Activated CD4-positive, CD25-positive, alpha-beta regulatory T cell treated with anti-CD3 and anti-CD28 coated beads, Interleukin-2, amount 50 U/mL, for 16 hours (primary cell): Measurements from ENCODE around the gene STIMATE.
A peak's percentile ranks its signal among the peaks of the same experiment; 100 is the strongest.

ENCODE experiments used
- DNase-seq: peaks from one replicate; pipeline ENCODE4 v3.0.0-alpha.2; 2020; ENCODE audit warnings: low read depth, low spot score

Gene STIMATE

GRCh38 chr3:52897130-52898122, at the start of gene STIMATE:
Gene STIMATE (minus strand): TSS chr3:52897548. CDS start chr3:52897450, 98 bp downstream.
- peak; percentile 67 for DNase-seq

DNA sequence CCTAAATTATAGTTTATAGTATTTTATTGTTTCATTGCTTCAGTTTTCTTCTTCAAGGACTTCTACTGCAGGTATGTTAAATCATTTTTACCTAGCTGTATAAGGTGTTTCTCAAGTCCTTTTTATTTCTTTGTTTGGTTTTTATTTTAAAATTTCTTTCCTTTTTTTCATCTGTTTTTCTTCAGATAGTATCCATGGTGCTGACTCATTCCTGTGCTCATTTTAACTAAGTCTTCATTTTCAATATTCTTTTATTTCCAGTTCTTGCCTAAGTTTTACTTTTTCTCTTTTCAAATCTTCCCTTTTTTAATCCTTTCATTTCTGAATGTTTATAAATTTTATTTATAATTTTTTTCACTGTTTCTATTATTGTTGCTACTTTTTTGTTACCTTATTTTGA, 42.3 kb upstream of the STIMATE start:
- DNase-seq = no peak

DNA sequence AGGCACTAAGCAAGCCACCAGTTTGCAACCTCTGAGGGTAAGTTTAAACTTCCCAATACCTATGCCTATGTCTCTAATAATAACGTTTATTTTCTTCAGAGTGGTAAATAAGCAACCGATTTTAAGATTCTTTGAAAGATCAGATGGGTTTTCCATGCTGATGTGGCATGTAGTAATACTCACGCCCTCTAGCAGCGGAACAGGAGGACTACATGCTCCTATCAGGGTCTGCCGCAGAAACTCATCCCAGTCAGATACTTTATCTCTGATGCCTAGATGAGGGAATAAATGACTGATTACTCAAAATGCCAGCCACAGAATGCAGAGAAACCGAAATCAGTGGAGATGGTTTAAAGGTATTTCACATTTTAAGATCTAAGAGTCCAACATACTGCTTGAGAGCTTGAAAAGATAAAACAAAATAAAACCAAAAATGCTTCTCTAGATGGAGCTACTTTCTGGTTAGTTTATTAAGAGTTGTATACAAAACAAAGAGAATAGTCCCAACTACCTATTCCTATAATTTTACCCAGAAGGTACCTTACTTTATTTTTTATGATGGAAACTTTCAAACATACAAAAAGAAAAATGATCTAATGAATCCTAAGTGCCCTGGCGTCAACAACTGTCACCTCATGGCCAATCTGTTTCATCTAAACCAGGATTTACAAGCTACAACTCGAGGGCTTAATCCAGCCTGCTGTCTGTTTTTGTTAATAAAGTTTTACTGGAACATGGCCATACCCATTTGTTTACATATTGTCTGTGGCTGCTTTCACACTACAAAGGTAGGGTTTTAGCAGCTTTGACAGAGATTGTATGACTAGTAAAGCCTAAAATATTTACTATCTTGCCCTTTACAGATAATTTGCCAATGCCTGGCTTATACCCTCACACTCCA, 37.5 kb upstream of the STIMATE start:
- peak; percentile 12 for DNase-seq

- no peak for DNase-seq
These were observed 34.5 kb upstream of the STIMATE start for GRCh38 chr3:52931889-52932288.

- DNase-seq = no peak
These were observed 34.0 kb upstream of the STIMATE start for GRCh38 chr3:52931328-52931727.

DNA sequence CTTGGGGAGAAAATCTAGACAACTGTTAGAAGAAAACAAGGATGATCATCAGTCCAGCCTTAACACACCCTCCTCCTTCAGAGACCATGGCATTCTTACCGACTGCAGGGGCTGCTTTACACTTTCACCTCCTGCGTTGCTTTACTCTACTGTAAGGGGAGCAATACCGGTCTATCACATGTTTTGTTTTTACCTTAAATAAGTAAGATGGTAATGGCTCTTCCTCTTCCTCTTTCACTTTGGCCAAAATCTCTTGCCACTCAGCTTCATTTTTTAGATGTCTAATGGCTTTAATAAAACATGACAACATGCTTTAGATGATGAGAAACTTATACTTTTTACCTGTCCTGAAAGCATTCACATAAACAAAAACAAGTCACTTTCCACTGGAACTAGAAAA, 33.4 kb upstream of the STIMATE start:
- no peak for DNase-seq

DNA sequence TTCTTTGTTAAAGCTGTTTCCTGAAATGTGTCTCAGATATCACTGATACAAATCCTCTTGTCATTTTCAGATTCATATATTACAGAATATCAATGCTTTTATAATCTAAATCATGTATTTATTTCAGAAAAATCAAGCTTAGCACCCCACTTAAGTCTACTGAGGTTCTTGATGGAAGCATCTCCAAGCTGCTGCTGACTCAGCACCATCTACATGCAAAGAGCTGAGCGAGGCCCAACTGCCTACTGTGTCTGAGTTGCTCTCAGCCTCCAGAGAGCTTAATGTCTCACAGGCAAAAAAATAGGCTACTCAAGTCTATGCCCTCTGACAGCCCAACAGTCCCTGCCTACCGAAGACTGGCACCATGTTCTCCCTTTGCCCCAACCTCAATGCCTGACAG, 29.2 kb upstream of the STIMATE start:
- DNase-seq = no peak

DNA sequence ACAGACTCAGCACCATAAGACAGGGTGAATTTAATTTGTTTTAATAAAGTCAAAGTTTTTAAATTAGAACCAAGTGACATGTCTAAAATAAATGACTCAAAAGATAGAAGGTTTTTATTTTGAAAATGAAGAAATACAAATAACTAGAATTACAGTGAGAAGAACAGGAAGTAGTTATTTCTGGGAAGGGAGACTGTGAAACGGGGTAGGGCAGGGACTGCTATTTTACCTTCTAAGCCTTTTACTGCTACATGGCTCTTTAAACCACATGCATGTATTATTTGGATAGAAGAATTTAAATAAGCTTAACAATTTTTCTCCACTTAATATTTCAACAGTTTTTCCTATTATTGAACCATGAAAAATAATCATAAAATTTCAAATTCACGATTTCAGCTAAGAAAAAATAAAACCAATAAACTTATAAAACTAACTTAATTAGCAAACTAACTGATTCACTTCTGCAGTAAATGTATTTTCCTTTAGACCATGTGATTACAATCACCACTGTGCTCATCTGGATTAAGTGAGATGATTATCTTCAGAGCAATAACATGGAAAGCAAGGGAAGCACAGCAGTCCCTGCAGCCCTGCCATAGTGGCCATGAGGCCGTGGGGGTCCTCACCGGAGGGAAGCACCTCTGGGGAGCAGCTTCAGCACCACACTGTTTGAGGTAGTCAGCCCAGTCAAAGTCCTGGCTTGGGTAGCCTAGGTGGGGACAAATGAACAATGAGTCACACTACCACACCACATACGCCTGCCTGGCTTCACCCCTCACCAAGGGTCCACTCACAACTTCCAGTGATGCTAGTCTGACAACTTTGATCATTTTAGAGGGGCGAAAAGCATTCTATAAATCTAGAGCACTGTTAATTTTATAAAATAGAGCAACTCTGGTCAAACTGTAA, 28.3 kb upstream of the STIMATE start:
- DNase-seq = no peak

DNA sequence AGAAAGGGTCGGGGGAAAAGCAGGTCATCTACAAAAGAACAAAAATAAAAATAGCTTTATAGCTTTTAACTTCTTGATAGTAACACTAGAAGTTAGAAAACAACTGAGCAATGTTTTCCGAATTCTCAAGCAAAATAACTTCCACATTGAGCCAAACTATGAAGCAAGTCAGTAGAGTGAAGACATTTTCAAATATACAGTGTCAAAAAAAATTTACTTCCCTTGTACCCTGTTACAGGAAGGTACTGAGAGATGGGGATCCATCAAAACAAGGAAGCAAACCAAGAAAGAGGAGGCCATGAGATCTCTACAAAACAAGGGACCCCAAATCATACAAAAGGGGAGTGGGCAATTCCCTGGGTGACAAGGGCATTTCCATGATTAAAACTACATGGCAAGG, 26.6 kb upstream of the STIMATE start:
- no peak for DNase-seq

GRCh38 chr3:52920841-52921240, 23.5 kb upstream of the STIMATE start:
- no peak for DNase-seq

GRCh38 chr3:52917044-52917443, 19.7 kb upstream of the STIMATE start:
- DNase-seq = no peak

DNA sequence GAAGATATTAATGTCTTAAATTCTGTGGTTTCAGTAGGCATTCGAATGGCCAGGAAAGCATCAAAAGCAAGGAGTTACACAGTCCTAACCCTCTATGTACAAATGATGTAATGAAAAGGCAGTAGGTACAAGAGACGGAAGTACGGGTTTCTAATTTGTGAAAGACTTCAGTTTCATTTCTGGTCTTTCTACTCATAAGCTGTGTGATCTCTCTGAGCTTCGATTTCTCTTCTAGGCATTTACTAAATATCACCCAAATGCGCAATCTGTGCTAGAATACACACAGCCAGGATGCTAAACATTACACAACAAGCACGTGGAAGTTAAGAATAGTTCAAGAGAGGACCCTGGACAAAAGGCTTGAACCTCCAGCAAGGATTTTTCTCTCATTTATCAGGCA, 17.9 kb upstream of the STIMATE start:
- DNase-seq = no peak

DNA sequence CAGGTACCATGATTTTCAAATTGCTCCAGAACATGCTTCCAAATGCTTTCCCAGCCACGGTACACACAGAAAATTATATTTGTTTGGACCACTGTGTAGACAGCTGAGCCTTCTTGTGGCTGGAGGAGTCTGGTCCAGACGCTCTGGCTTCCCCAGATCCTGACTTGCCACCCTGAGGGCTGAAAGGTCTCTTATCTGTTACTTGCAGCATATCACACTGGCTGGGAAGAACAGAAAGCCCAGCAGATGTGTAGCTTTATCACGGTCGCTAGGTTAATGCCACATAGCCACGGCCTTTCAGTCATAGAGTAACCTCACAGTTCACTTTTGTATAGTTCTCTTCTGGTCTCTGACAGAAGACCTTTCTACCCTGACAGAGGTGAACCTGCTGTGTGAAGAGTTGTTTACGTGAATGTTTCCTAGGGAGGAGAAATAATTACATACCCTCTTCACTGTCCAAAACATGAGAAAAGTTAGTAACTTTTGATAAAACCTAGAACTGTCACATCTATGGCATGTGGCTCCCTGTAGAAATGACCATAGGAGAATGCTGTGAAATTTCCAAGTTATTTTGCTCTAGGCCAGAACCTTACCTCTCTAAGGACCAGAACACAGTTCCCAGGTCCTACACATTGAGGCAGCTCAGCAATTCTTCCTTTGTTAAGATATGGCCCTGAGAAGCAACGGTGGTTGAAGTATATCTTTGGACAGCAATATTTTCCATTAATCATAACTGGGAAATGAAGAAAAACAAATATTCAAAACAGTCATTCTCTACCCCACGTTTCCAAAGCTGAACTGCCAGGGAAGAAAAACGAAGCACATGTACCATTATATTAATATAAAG, 15.8 kb upstream of the STIMATE start:
- DNase-seq = no peak

GRCh38 chr3:52910823-52911222, 13.5 kb upstream of the STIMATE start:
- no peak for DNase-seq

GRCh38 chr3:52907497-52907896, 10.1 kb upstream of the STIMATE start:
- DNase-seq = no peak

- no peak for DNase-seq
These were observed 7.2 kb upstream of the STIMATE start for GRCh38 chr3:52904552-52904951.

DNA sequence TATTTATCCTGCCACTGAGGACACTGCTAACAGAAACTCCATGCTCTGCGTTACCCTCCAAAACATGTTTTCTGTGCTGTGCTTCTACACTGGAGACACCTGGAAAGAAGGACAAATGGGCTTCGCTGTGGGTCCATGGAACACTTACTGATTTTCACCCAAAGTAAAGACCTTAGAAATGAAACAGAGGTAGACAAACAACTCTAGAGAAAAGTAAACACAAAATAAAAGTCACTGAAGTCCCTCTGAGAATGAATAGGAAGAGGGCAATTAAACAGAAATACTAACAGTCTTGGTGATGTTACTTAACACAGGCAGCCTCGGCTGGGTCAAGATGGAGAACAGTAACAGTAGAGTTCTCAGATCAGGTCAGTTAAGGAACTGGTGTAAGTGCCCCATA, 6.7 kb upstream of the STIMATE start:
- no peak for DNase-seq

DNA sequence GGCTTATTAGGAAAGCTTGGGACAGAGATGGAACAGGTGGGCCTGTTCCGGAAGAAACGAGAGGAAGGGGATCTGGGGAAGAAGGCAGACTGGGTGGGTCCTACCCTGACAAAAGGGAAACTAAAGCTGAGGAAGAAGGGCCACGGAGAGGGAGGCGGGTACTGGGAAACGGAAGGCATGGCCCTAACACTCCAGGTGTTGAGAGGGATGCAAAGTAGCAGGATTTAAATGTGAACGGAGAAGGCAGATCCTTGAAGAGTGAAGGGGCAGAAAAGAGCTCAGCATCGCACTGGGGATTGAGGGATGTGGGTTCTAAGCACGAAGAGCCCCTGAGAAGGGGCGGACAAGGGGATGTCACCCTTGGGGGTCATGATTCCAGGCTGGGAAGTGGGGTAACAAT, 735 bp downstream of the STIMATE start:
- DNase-seq = no peak

- DNase-seq = no peak
These were observed 1.2 kb downstream of the STIMATE start for GRCh38 chr3:52896151-52896550.

- DNase-seq = no peak
These were observed 1.9 kb downstream of the STIMATE start for GRCh38 chr3:52895418-52895817.
